ENCODE data around the gene ZC3H12A. TPM values are rescaled to one million over a fixed set of nuclear protein-coding genes. Genes with fewer than 3 reads are reported as not detected.

The ZC3H12A gene
- total and polyA plus RNA-seq, 10 of the 15 experiments (the other 5 are each of a cell fraction or from before 2014, with no cell fraction given): 0.35 to 30.2 (median 13.8) TPM

GRCh38 chr1:37514350-37515184 lies 40.2 kb downstream of the ZC3H12A start, which contains the start of gene MEAF6 (continued):
- TF ChIP-seq ZBTB4 (CRISPR knock-in tag; IDR thresholded peaks at IDR 0.05) (no peak), EZH2 (IDR thresholded peaks at IDR 0.05; ENCODE audit: borderline replicate concordance, control insufficient read depth, low read depth, low read length) (no peak), NBN (IDR thresholded peaks at IDR 0.05) (peak; percentile 79), BCL11A (IDR thresholded peaks at IDR 0.05; ENCODE audit: low read depth, low read length) (no peak), BMI1 (IDR thresholded peaks at IDR 0.05; ENCODE audit: borderline replicate concordance) (no peak), RBBP5 (conservative IDR thresholded peaks at IDR 0.05) (no peak), YBX1 (IDR thresholded peaks at IDR 0.05) (no peak), LARP7 (IDR thresholded peaks at IDR 0.05) (peak; percentile 94), BCL3 (IDR thresholded peaks at IDR 0.05; ENCODE audit: borderline replicate concordance, insufficient read depth, low read depth, low read length, poor library complexity, severe bottlenecking) (peak; percentile 96), SIX5 (IDR thresholded peaks at IDR 0.05; ENCODE audit: low read depth, low read length, severe bottlenecking) (no peak), ATF2 (IDR thresholded peaks at IDR 0.05; ENCODE audit: low read length) (no peak), CHD1 (IDR thresholded peaks at IDR 0.05; ENCODE audit: low read depth, low read length) (no peak), TARDBP (IDR thresholded peaks at IDR 0.05; ENCODE audit: borderline replicate concordance) (no peak), CBX3 (IDR thresholded peaks at IDR 0.05; ENCODE audit: borderline replicate concordance, low read depth) (no peak), JUNB (IDR thresholded peaks at IDR 0.05) (no peak), SKIL (IDR thresholded peaks at IDR 0.05; ENCODE audit: low read depth, poor library complexity, severe bottlenecking) (no peak), POU2F2 (IDR thresholded peaks at IDR 0.05; ENCODE audit: borderline replicate concordance, low read depth, low read length) (no peak), ZSCAN29 (IDR thresholded peaks at IDR 0.05) (no peak), CEBPZ (IDR thresholded peaks at IDR 0.05; ENCODE audit: low read depth, low read length) (no peak)

Measured in GM12878 (cell line).